ENCODE measurements around the gene CDH11.

Gene CDH11

DNA sequence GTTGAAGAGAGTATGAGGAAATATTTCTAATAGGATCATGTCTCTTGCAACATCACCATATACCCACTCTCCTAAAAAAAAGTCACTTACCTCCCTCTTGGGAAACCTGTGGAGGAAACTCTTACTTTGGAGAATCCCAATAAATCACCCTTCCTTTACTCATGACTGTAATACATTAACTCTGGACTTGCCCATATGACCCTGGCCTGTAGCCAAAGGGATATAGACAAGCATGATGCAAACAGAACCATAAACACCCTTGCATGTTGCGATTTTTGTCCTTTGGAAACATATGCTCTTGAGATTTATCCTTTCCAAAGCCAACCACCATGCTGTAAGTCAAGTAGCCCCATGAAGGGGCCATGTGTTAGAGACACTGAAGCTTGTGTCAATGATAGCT is 19.5 kb downstream of the CDH11 start:
- FAIRE-seq (no peak), DNase-seq (ENCODE audit: insufficient read length, low spot score) (no peak)
- no peak for TF ChIP-seq POLR2A (IDR thresholded peaks at IDR 0.05; ENCODE audit: low read depth, low read length)
- no peak for TF ChIP-seq SPI1 (IDR thresholded peaks at IDR 0.05; ENCODE audit: low read depth, low read length)
- no peak for TF ChIP-seq TAF1 (IDR thresholded peaks at IDR 0.05; ENCODE audit: low read depth, low read length)
- no peak for TF ChIP-seq PAX5 (IDR thresholded peaks at IDR 0.05; ENCODE audit: insufficient read depth, low read length, severe bottlenecking)
- no peak for TF ChIP-seq POLR2AphosphoS5 (IDR thresholded peaks at IDR 0.05; ENCODE audit: low read depth, low read length)
- TF ChIP-seq POU2F2 (IDR thresholded peaks at IDR 0.05; ENCODE audit: low read depth, low read length): no peak

DNA sequence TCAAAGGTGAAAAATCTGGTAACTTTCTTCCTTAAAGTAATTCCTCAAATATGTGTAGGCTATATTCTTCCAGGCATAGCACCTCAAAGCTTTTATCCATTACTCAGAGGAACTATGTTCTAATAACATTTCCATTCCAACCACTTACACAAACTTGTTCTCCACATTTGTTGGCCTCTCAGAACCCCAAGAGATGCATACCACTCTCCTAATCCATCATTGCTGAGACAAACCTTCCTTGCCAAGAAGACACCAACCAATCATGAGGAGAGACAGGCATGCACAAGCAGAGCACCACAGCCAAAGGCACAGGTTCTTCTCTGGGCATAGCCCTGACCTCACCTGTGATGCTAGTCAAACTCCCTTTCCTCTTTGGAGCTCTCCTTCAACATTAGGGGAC is 20.9 kb downstream of the CDH11 start:
- no peak for DNase-seq (ENCODE audit: insufficient read length, low spot score)
- no peak for TF ChIP-seq SPI1 (IDR thresholded peaks at IDR 0.05; ENCODE audit: low read depth, low read length)
- no peak for TF ChIP-seq POU2F2 (IDR thresholded peaks at IDR 0.05; ENCODE audit: low read depth, low read length)
- no peak for TF ChIP-seq TAF1 (IDR thresholded peaks at IDR 0.05; ENCODE audit: low read depth, low read length)
- TF ChIP-seq POLR2AphosphoS5 (IDR thresholded peaks at IDR 0.05; ENCODE audit: low read depth, low read length): no peak
- no peak for TF ChIP-seq POLR2A (IDR thresholded peaks at IDR 0.05; ENCODE audit: low read depth, low read length)
- TF ChIP-seq PAX5 (IDR thresholded peaks at IDR 0.05; ENCODE audit: insufficient read depth, low read length, severe bottlenecking): no peak
- no peak for FAIRE-seq

DNA sequence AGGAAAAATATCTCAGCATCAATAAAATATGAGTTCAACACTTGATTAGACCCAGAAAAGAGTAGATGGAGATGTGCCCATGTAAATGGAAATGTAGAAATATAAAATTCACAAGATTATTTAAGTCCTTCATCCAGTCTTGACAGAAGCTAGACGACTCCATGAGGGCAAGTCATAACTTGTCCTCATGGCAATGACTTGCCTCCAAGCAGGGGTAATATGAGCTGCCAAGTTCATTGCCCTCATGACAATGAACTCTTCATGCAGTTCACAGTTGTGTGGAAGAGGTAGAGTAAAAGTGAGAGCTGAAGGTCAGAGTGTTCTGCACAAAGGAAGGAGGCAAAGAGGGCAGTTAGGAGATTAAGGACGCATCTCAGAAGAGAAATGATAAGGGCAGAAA is 22.3 kb downstream of the CDH11 start:
- no peak for FAIRE-seq
- no peak for DNase-seq (ENCODE audit: insufficient read length, low spot score)
- TF ChIP-seq POLR2AphosphoS5 (IDR thresholded peaks at IDR 0.05; ENCODE audit: low read depth, low read length) (no peak), TAF1 (IDR thresholded peaks at IDR 0.05; ENCODE audit: low read depth, low read length) (no peak), PAX5 (IDR thresholded peaks at IDR 0.05; ENCODE audit: insufficient read depth, low read length, severe bottlenecking) (no peak), SPI1 (IDR thresholded peaks at IDR 0.05; ENCODE audit: low read depth, low read length) (no peak), POLR2A (IDR thresholded peaks at IDR 0.05; ENCODE audit: low read depth, low read length) (no peak)

DNA sequence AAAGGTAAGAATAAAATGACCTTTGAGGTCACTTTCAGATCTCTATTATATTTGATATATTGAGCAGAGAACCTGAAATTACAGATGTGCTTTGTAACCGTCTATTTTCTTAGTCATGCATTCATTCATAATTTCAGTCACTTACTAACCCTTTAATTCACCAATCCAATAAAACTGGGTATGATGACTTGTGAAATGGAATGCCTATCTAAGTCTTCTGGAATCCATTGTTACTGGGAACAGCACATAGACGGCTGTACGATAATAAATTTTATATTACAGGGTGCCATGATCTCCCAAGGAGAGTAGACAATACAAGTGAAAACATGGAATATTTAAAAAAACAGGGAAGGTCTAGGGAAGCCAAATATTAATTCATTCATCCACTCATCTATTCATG is 22.9 kb downstream of the CDH11 start:
- DNase-seq (ENCODE audit: insufficient read length, low spot score) (no peak), FAIRE-seq (no peak)
- TF ChIP-seq PAX5 (IDR thresholded peaks at IDR 0.05; ENCODE audit: insufficient read depth, low read length, severe bottlenecking) (no peak), SPI1 (IDR thresholded peaks at IDR 0.05; ENCODE audit: low read depth, low read length) (no peak), TAF1 (IDR thresholded peaks at IDR 0.05; ENCODE audit: low read depth, low read length) (no peak), POU2F2 (IDR thresholded peaks at IDR 0.05; ENCODE audit: low read depth, low read length) (no peak), POLR2AphosphoS5 (IDR thresholded peaks at IDR 0.05; ENCODE audit: low read depth, low read length) (no peak), POLR2A (IDR thresholded peaks at IDR 0.05; ENCODE audit: low read depth, low read length) (no peak)

DNA sequence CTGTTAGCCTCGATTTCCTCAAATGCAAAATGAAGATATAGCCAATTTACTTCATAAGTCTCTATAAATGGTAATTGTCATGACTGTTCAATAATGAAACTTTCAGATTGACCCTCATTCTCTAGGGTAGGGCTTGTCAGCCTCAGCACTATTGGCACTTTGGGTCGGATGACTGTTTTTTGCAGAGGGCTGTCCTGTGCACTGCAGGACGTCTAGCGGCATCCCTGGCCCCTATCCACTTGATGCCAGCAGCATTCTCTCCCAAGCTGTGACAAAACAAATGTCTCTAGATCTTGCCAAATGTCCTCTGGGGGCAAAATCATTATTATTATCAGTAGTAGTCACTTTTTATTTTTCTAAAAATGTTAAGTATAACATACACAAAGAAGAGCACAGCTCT is 24.6 kb downstream of the CDH11 start:
- no peak for DNase-seq (ENCODE audit: insufficient read length, low spot score)
- TF ChIP-seq POLR2AphosphoS5 (IDR thresholded peaks at IDR 0.05; ENCODE audit: low read depth, low read length) (no peak), POU2F2 (IDR thresholded peaks at IDR 0.05; ENCODE audit: low read depth, low read length) (no peak), TAF1 (IDR thresholded peaks at IDR 0.05; ENCODE audit: low read depth, low read length) (no peak), POLR2A (IDR thresholded peaks at IDR 0.05; ENCODE audit: low read depth, low read length) (no peak), PAX5 (IDR thresholded peaks at IDR 0.05; ENCODE audit: insufficient read depth, low read length, severe bottlenecking) (no peak), SPI1 (IDR thresholded peaks at IDR 0.05; ENCODE audit: low read depth, low read length) (no peak)
- no peak for FAIRE-seq

DNA sequence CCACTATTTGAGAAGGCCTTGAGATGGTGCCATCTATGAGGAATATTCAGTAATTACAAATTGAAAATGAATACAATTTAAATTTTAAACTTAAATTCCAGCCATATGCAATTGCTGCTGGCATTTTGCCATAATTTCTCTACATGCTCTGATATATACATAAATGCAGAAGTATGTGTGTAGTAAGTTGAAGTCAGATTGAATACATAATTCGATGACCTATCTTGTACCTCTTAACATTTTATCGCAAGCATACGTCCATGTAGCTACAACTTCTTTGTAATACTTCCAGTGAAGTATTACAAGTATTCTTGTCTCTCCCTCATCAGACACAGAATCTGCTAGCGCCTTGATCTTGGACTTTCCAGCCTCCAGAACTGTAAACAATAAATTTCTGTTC is 26.0 kb downstream of the CDH11 start:
- FAIRE-seq: no peak
- no peak for DNase-seq (ENCODE audit: insufficient read length, low spot score)
- no peak for TF ChIP-seq POLR2A (IDR thresholded peaks at IDR 0.05; ENCODE audit: low read depth, low read length)

DNA sequence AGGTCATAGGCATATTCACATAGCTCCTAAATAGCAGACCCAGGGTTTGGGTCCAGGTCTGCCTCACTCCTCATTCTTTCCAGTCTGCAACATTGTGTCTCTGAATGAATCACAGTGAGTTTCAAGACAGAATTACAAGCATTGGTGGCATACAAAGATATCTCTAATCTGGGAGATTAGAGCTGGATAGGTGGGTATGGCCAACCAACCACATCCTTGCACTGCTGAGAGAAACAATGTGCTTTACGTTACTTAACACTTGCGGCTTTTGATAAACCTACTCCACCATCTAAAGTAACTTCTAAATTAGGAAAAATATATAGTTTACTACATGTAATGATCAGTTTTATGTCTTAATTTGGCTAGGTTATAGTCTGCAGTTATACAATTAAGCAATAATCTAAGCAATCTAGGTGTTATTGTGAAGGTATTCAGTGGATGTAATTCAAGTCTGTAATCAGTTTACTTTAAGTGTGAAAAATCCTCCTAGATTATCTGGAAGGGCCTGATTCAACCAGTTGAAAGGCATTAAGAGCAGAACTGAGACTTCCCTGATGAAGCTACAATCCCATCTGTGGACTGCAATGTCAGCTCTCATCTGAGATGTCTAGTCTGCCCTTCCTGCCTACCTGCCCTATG is 26.7 kb downstream of the CDH11 start:
- TF ChIP-seq POU2F2 (IDR thresholded peaks at IDR 0.05; ENCODE audit: low read depth, low read length) (no peak), POLR2A (IDR thresholded peaks at IDR 0.05; ENCODE audit: low read depth, low read length) (no peak), TAF1 (IDR thresholded peaks at IDR 0.05; ENCODE audit: low read depth, low read length) (no peak), POLR2AphosphoS5 (IDR thresholded peaks at IDR 0.05; ENCODE audit: low read depth, low read length) (no peak), PAX5 (IDR thresholded peaks at IDR 0.05; ENCODE audit: insufficient read depth, low read length, severe bottlenecking) (no peak), SPI1 (IDR thresholded peaks at IDR 0.05; ENCODE audit: low read depth, low read length) (no peak)
- DNase-seq (ENCODE audit: insufficient read length, low spot score) (no peak), FAIRE-seq (no peak)

DNA sequence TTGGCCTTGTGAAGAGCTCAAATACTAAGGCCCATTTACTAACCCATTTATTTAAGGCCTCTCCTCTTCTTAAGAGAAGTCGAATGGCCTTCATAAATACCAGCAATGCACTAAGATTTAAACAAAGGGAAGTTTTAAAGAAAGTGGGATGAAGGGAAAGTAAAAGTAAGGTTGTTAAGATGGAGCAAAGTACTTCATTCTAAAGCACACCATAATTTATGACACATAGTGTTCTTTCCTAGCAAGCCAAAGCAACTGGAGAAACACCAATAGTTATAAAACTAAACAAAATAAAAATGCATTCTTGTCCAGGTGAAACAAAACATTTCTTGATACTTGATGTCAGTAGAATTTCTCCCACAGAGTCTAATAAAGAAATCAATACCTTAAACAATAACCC is 27.9 kb downstream of the CDH11 start:
- TF ChIP-seq PAX5 (IDR thresholded peaks at IDR 0.05; ENCODE audit: insufficient read depth, low read length, severe bottlenecking) (no peak), TAF1 (IDR thresholded peaks at IDR 0.05; ENCODE audit: low read depth, low read length) (no peak), POLR2A (IDR thresholded peaks at IDR 0.05; ENCODE audit: low read depth, low read length) (no peak), POLR2AphosphoS5 (IDR thresholded peaks at IDR 0.05; ENCODE audit: low read depth, low read length) (no peak), POU2F2 (IDR thresholded peaks at IDR 0.05; ENCODE audit: low read depth, low read length) (no peak), SPI1 (IDR thresholded peaks at IDR 0.05; ENCODE audit: low read depth, low read length) (no peak)
- FAIRE-seq (no peak), DNase-seq (ENCODE audit: insufficient read length, low spot score) (no peak)

DNA sequence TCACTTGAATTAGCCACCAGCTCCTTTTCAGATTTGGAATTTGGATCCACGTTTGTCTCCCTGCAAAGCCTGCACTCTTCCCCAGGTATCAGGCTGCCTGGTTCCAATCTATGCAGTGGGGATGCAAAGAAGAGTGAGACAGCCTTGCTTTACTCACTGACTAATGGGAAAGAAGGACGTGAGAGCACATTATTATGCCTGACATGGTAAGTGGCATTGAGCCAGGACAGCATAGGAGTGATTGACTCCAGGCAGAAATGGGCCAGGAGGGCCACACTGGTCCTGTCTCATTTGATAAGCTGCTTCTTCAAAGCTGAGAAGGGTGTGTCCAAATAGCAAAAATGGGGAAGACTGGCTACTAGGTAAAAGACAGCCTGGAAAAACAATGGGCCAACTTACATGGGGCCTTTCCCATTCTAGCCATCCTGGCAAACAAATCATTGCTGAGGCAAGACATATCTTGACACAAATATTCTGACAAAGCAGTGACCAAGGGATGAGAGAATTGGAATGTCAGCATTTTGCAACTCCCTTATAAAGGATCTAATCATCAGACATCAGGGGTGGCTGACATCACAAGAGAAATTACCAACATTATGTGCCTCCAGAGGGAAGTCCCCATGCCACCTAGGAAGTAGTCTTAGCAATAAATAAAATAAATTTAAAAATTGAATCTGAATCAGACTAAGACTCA is 38.6 kb downstream of the CDH11 start:
- FAIRE-seq: no peak
- TF ChIP-seq TAF1 (IDR thresholded peaks at IDR 0.05; ENCODE audit: low read depth, low read length): no peak
- TF ChIP-seq POLR2A (IDR thresholded peaks at IDR 0.05; ENCODE audit: low read depth, low read length): no peak
- no peak for TF ChIP-seq POLR2AphosphoS5 (IDR thresholded peaks at IDR 0.05; ENCODE audit: low read depth, low read length)
- no peak for TF ChIP-seq PAX5 (IDR thresholded peaks at IDR 0.05; ENCODE audit: insufficient read depth, low read length, severe bottlenecking)
- TF ChIP-seq POU2F2 (IDR thresholded peaks at IDR 0.05; ENCODE audit: low read depth, low read length): no peak
- TF ChIP-seq SPI1 (IDR thresholded peaks at IDR 0.05; ENCODE audit: low read depth, low read length): no peak
- no peak for DNase-seq (ENCODE audit: insufficient read length, low spot score)

DNA sequence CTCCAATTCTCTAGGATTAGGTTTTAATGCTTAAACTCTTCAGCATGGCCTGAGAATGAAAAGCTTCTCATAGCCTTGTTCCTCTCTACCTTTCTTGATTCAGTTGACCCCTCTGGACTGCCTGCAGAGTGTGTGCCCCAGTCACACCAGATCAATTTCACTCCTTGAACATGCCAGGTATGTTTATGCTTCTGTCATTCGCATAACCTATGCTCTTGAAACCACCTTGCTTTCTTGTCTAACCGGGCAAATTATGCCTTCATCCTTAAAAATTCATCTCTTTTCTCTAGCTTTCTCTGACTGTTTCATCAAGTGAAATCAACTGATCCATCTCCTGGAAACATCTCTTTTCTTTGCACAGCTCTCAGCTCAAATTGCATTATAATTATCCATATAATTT is 42.3 kb downstream of the CDH11 start:
- no peak for FAIRE-seq
- TF ChIP-seq TAF1 (IDR thresholded peaks at IDR 0.05; ENCODE audit: low read depth, low read length) (no peak), POLR2A (IDR thresholded peaks at IDR 0.05; ENCODE audit: low read depth, low read length) (no peak), POU2F2 (IDR thresholded peaks at IDR 0.05; ENCODE audit: low read depth, low read length) (no peak), POLR2AphosphoS5 (IDR thresholded peaks at IDR 0.05; ENCODE audit: low read depth, low read length) (no peak), PAX5 (IDR thresholded peaks at IDR 0.05; ENCODE audit: insufficient read depth, low read length, severe bottlenecking) (no peak), SPI1 (IDR thresholded peaks at IDR 0.05; ENCODE audit: low read depth, low read length) (no peak)
- DNase-seq (ENCODE audit: insufficient read length, low spot score): no peak
